AML-193 (cell line): ENCODE measurements around the gene ZNF236.
"Not testable (repeated sequence)": the region's sequence is repeated elsewhere in the genome, so short reads cannot be mapped to it uniquely, and the experiment has no call there.

Experiments
- DNase-seq, 2 experiments: peaks; one replicate each; lab custom pipeline; 2025; lab: John Stamatoyannopoulos, UW

The ZNF236 gene

DNA sequence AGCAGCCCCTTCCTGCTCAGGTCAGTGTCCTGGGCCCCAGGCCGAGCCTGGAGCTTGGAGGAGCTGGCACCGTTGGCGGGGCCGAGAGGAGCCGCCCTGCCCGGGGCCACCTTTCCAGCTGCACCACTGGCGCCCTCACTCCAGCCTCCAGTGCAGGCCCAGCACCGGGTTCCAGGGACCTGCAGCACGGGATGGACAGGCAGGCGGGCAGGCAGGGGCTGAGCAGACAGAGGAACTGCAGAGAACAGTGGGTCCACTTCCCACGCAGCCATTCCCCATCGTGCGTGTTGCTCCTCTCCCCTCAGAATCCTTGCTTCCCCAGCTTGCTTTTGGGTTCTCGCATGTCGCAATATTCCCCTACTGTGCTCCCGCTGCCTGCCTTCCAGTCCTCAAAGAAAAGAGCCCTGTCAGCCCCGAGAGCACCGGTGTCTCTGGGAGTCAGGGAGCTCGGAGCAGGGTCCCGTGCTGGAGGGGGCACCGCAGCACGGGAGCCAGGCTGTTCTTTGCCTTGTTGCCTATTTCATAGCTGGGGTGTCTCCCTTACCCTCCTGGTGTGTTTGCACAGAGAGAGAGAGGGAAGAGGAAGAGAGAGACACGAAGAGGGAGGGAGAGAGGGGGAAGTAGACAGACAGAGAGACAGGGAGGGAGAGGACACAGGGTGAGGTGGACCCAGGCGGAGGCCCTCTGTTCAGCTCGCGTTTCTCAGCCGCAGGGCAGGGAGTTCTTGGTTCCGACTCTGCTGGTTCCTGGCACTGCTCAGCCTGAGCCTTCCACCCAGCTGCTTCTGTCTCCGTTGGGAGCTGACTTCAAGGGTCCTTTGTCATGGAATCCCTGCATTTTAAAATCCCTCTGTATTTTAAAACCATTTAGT is 184.2 kb downstream of the ZNF236 start:
- peak; percentile 54 to 55 for DNase-seq

DNA sequence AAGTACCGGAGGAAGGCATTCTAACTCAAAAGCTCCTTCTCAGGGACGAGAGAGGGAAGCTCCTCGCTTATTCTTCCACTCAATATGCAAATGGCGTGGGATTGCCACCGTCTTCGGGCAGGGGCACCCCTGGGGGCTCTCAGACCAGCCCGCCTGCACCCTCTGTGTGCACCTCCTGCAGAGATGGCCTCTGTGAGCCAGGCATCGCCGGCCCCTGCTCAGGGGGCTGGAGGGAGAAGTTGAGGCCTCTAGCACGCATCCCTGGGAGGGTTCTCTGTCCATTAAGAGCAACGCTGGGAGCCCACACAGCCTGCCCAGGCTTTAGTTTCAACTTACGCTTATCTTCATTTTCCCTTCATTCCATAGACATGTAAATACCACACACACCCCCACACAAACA is 184.9 kb downstream of the ZNF236 start:
- no peak for DNase-seq

DNA sequence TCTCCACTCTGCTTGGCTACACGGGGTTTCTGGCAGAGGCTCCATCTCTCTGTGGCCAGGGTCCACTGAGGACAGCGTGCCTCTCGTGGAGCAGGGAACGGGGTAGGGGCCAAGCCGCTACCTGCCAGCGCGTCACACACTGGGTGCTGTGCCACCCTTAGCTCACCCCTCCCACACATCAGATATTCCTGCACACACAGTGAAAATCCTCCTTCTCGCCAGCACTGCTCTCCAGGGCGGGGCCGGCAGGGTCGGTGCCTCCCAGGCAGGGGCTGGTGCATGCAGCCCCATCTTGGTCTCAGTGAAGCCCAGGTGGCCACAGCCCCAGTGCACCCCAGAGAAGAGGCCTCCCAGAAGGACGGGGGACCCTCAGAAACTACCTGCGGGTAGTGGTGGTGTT is 185.6 kb downstream of the ZNF236 start:
- DNase-seq: no peak

DNA sequence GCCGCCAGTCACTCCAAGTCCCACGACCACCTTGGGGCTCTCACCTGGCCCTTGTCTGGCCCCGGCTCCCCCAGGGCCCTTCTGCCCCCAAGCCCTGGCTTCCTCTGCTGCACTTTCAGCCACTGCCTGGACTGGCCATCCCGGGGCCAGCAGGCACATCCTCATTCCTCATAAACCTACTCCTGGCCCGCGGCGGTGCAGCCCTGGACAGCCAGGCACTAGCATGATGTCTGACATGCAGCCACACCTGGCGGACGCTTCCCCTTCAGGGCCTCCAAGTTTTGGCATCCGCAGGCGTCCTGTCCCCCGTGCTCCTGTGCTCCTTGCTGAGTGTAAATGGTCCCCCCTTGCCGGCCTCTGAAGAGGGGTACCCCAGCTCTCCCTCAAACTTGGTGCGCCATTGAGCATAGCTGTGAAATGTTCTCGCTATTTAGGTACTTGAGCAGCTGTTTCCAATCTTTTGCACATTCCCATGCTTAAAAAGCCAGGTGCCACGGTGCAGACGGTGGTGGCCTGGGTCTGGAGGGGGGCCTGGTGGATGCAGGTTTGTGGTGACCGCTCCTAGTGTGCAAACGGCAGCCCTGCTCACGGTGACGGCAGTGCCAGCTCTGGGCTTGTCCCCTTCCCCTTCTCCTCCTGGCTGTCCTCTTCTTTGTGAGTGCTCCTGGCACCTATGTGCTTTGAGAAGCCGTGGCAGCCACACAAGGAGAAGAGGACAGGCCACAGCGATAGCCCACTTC is 186.4 kb downstream of the ZNF236 start:
- DNase-seq: no peak

DNA sequence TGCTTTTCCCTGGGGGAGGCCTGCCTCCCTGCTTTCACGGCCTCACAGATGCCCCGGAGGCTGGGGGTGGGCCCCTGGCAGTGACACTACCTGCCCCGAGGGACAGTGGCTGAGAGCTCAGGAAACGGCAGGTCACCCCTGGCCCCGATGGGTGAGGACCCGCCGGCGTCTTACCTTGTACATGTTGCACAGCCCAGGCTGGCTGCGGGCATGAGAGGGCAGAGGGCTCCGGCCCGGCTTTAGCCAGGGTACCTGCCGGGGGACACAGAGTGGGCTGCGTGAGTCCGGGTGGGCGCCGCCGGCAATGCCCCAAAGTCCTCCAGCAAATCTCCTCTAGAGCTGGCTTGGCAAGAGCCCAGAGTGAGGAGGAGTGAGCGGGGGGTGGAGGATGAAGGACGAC is 187.3 kb downstream of the ZNF236 start:
- no peak for DNase-seq

DNA sequence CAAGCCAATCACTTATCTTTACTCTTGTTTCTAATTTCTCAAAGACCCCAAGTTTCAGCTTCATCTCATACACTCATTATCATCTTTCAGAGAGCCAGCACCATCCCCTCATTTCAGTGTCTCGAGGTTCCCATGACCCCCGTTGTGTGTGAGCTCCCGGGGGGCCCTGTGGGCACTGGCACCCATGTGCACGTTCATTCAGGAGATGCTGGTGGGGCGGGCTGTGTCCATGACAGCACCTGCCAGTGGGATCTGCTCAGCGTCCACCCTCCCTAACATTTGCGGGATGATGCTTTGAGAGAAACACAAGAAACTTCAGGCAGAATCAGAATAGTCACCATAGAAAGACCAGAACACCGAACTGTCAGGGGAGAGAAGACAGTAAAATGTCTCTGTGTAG is 189.8 kb downstream of the ZNF236 start:
- no peak for DNase-seq

DNA sequence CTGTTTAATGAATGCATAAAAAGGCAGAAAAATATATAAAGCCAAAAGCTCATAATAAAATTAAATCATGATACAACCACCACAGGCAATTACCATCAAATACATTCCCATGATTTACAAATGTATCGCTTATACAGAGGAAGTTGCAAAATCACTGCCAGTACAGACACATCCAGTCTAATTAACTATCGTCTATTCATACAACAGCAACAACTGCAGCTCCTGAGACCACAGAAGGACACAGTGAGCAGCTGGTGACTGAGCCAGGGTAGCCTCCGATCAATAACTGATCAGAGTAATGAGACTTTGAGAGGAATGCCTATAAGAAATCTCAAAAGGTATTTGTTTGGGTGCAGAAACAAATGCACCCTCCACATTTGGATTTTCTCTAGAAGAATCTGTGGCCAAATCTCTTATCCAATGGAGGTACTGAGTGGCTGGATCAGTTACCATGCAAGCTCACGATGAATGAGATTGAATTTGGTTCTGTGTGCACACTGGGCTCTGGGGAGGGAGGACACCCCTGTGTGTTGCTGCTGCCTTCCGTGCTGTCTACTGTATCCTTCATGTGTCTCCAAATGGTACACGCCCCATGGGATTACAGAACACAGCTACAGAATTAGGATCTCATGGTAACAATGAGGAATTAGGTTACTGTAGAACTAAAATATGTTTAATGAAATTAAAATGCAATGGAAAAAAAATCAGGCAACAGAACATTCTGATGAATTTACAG is 190.6 kb downstream of the ZNF236 start:
- no peak for DNase-seq

DNA sequence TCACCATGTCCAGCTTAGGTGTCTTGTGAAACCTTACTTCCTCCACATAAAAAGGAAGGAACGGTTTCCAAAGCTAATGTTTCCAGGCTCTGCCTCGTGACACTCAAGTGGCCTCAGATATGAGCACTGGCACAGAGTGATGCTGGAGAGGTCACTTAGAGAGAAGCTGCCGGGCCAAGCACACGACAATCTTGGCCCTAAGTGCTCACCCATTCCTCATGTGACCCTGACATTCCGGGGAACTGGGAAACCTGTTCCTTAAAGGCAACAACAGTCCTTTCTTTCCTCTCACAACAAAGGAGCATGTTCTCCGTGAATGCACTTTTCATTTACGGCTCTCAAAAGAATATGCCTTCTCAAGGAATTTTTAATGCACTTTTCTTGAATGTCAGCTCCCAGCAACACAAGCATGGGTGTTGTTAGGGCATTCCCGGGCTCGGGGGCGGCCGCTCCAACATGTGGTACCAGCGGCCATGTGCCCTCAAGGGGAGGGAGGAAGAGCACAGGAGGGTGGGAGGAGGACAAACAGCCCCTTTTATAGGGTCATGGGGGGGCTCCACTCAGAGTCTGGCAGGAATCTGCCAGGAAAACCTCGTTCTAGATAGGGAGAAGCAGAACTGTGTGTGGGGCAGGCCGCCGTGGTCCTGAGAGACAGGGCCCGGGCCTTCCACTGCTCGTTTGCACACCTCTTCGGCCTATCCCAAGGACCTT is 191.6 kb downstream of the ZNF236 start:
- no peak for DNase-seq

DNA sequence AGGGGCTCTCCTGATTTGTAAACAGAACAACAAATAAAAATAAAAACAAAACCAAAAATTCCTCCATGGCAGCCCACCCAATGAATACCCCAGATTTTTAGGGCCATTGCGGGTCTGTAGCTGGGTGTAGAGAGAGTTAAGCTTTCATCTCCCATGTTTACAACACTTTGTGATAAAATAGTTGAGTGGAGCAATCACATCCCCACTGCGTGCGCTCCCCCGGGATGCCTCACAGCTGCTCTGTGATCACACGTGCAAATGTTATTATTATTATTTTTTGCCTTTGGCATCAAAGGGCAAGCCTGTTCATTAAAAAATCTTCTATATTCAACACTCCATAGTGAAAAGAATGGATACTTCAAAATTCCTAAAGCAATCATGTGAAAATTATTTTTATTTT is 192.2 kb downstream of the ZNF236 start:
- no peak for DNase-seq

DNA sequence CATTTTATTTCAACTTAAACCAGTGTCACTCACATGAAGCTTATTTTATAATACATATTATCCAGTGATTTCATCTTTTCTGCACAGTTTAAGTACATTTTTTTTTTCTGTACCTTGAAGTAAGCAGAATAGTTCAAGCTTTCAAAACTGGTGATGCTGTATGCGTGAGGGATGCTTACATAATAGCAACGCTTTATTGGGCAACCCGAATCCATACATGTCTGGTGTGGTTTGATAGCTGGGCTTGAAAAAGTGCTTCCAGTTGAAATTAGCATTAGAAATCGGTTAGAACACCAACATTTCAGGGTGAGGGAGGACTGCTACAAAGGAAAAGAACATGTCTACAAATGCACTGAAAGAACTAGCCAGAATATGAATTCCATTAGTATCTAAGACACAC is 192.8 kb downstream of the ZNF236 start:
- DNase-seq: no peak

DNA sequence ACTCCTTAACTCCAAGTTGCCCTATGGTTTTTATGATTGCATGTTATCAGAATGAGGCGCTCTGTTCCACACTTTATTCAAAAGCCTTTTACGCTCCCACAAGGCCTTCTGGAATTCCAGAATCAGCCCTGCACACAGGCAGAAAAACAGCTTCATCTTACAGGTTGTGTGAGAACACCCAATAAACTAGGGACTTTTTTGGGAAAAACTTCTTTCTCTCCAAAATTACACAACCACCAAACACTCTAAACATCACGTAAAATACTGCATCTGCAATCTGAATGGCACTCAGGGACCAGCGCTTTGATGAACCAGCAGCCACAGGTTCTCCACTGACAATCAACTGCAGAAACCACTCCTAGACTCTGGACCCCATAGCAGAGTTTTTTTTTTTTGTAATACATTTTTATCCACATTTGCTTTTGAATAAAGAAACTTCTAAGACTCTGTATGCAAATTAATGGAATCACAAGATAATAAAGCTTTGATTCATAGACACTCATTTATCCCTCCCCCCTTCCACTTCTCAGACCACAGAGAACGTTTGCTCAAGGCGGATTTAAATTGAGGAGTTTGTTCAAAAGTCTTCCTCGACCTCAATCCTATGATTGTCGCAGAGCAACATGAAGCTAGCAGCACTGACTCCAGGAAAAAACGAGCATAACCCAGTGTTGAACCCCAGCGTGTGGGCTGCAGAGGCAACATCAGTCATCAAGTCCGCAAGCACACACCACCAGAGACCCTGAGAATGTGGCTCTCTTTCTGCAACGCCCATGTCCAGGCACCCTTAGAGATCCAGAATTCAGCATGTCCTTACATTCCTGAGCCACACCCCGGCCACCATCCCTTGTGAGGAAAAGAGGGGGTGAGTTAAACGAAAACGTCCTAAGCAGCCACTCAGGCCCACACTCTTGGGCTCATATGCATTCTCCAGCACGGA is 193.7 kb downstream of the ZNF236 start:
- no peak for DNase-seq

DNA sequence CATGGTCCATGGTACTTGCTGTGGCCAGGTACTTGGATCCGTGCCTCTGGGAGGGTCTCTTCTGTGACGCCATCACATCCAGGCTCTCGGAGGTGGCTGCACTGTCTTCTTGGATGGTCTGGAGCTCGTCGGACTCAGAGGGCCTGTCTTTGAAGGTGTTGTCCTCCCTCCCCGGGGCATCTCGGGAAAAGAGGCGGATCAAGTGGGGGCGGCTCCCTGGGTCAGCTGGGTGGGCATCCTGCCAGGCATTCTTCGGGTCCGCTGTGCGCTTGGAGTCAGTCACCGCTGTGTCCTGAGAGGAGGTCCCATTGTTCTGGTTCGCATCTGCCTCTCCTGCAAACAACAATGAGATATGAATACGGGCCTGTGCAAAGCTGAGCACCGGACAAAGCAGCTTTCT is 194.6 kb downstream of the ZNF236 start:
- no peak for DNase-seq

DNA sequence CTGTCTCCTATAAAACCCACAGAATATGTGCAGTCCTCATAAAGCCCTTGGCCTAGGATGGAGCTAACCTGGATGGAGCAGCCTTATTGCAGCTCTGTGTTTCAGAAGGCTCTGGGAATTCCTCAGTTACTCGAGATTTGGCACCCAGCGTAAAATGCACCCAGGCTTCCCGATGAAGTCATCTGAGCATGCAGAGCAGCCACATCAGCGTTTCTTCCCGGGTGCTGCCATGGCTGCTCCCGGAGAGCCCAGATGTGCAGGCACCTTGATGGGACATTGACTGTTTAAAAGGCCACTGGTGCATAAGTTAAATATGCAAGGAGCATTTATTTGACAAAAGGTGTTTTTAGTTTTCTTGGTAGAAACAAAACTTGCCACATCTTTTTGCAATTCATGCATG is 195.0 kb downstream of the ZNF236 start:
- DNase-seq: no peak

DNA sequence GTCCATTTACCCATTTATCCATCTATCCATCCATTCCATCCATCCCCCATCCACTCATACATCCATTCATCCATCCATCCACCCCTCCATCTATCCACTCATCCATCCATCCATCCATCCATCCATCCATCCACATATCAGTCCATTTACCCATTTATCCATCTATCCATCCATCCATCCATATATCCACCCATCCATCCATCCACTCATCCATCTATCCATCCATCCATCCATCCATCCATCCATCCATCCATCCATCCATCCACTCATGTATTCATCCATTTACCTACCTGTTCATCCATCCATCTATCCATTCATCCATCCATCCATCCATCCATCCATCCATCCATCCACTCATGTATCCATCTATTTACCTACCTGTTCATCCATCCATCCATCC is 196.3 kb downstream of the ZNF236 start:
- not testable (repeated sequence) for DNase-seq

DNA sequence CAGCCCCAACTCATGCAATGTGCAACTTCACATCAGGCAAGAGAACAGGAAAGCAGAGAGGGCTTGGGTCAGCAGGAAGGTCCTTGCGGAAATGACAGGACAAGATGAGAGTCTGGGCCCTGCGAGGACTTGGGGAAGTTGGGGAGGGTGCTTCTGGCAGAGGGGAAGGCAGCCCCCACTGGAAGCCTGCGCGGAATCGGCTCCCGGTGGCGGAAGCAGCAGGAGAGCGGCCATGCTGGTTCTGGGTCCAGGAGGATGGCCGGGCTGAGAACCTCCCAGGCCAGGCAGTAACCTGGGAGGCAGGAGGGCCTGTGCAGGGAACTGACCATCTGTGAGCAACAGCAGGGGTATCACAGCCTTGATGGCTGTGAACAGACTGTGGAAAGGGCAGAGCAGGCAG is 197.3 kb downstream of the ZNF236 start:
- DNase-seq: no peak
